Measurements from ENCODE around the gene ANKRD36C.
A peak's percentile ranks its signal among the peaks of the same experiment; 100 is the strongest.
"Not testable (repeated sequence)": the region's sequence is repeated elsewhere in the genome, so short reads cannot be mapped to it uniquely, and the experiment has no call there.

Gene ANKRD36C

GRCh38 chr2:95799892-95800291 is 191.7 kb downstream of the ANKRD36C start:
- DNase-seq (ENCODE audit: low spot score) (no peak), FAIRE-seq (no peak)

GRCh38 chr2:95799147-95799889 is 192.3 kb downstream of the ANKRD36C start:
- DNase-seq (ENCODE audit: low spot score); FAIRE-seq: not testable (repeated sequence)

GRCh38 chr2:95796249-95797099 is 195.2 kb downstream of the ANKRD36C start:
- not testable (repeated sequence) for FAIRE-seq; DNase-seq (ENCODE audit: low spot score)

GRCh38 chr2:95793970-95794369 is 197.7 kb downstream of the ANKRD36C start:
- DNase-seq (ENCODE audit: low spot score); FAIRE-seq: not testable (repeated sequence)

GRCh38 chr2:95790180-95790579 is 201.4 kb downstream of the ANKRD36C start:
- peak; percentile 44 for FAIRE-seq
- not testable (repeated sequence) for DNase-seq (ENCODE audit: low spot score)

GRCh38 chr2:95789385-95789784 is 202.2 kb downstream of the ANKRD36C start:
- not testable (repeated sequence) for FAIRE-seq; DNase-seq (ENCODE audit: low spot score)

- FAIRE-seq; DNase-seq (ENCODE audit: low spot score): not testable (repeated sequence)
Observed at GRCh38 chr2:95788642-95789041, 203.0 kb downstream of the ANKRD36C start.
